ENCODE results near the gene UBE2M. TPM values are rescaled to one million over a fixed set of nuclear protein-coding genes. Genes with fewer than 3 reads are reported as not detected.

UBE2M gene
- polyA plus RNA-seq, 1 donor from 2014 or later = 138 TPM

GRCh38 chr19:58513694-58514563 is 44.5 kb downstream of the UBE2M start (continued):
- TF ChIP-seq REST (IDR thresholded peaks at IDR 0.05; ENCODE audit: borderline replicate concordance) = no peak
- peak; percentile 79 for TF ChIP-seq SMC3 (conservative IDR thresholded peaks at IDR 0.05; ENCODE audit: poor library complexity)
- no peak for TF ChIP-seq TAF1 (IDR thresholded peaks at IDR 0.05; ENCODE audit: low read depth)
- peak; percentile 78 for TF ChIP-seq RAD21 (conservative IDR thresholded peaks at IDR 0.05)

GRCh38 chr19:58513213-58513693 is 45.2 kb downstream of the UBE2M start:
- Histone ChIP-seq H4K20me1 (ENCODE audit: insufficient read depth) (no peaks in the 10 kb centered on the region), H3K27me3 (ENCODE audit: insufficient read depth, low read depth, low read length) (no peaks in the 10 kb centered on the region), H3K79me2 (replicated peaks; ENCODE audit: insufficient read depth, low read length) (peaks cover 8% of the 10 kb centered on the region), H3K4me2 (ENCODE audit: low read length) (no peak overlapping the region), H3K4me3 (ENCODE audit: low read length) (no peak overlapping the region), H3K9ac (ENCODE audit: low read length) (no peak overlapping the region), H3K9me3 (ENCODE audit: low read length) (no peaks in the 10 kb centered on the region), H3K9me2 (ENCODE audit: insufficient read depth, low read length) (no peaks in the 10 kb centered on the region), H3K27ac (ENCODE audit: low read length) (peak overlapping the region; percentile 15), H3F3A (ENCODE audit: insufficient read depth, low read length, poor library complexity, severe bottlenecking) (no peaks in the 10 kb centered on the region), H2AFZ (ENCODE audit: low read depth, low read length) (no peak overlapping the region), H3K36me3 (ENCODE audit: insufficient read depth, low read length) (no peaks in the 10 kb centered on the region)
- TF ChIP-seq MXI1 (conservative IDR thresholded peaks at IDR 0.05; ENCODE audit: poor library complexity, severe bottlenecking) (no peak), CTCF (IDR thresholded peaks at IDR 0.05; ENCODE audit: poor library complexity, severe bottlenecking) (no peak), RAD21 (conservative IDR thresholded peaks at IDR 0.05) (no peak), POLR2AphosphoS5 (IDR thresholded peaks at IDR 0.05) (no peak), REST (IDR thresholded peaks at IDR 0.05; ENCODE audit: borderline replicate concordance) (no peak), EZH2 (IDR thresholded peaks at IDR 0.05; ENCODE audit: borderline replicate concordance, insufficient read depth, low read length, poor library complexity, severe bottlenecking) (no peak), EP300 (conservative IDR thresholded peaks at IDR 0.05; ENCODE audit: poor library complexity, severe bottlenecking) (no peak), TAF1 (IDR thresholded peaks at IDR 0.05; ENCODE audit: low read depth) (no peak), SMC3 (conservative IDR thresholded peaks at IDR 0.05; ENCODE audit: poor library complexity) (no peak)

Measured in neural cell (in vitro differentiated cells).